SK-N-SH treated with all-trans-retinoic acid at 6 μM for 48 hours (cell line): ENCODE results near the gene LYPD3.

Source experiments
- ESRRG ChIP-seq: fragments of 250-450 bp; sonication (Bioruptor Pico); IDR thresholded peaks from 2 replicates; pipeline ENCODE4 v1.6.1; 2021; ENCODE audit warnings: mild to moderate bottlenecking
- GLIS3 ChIP-seq: fragments of 250-450 bp; sonication (Bioruptor Pico); IDR thresholded peaks from 2 replicates; pipeline ENCODE4 v1.5.0; 2020; ENCODE audit warnings: mild to moderate bottlenecking, moderate library complexity
- ISL1 ChIP-seq: fragments of 250-450 bp; sonication (Bioruptor Pico); IDR thresholded peaks from 2 replicates; pipeline ENCODE4 v2.1.2; 2022; ENCODE audit warnings: mild to moderate bottlenecking, moderate library complexity
- PATZ1 ChIP-seq: fragments of 250-450 bp; sonication (Bioruptor Pico); IDR thresholded peaks from 2 replicates; pipeline ENCODE4 v1.8.0; 2020; ENCODE audit warnings: mild to moderate bottlenecking, moderate library complexity, borderline replicate concordance
- ZFP3 ChIP-seq: fragments of 250-450 bp; sonication (Bioruptor Pico); IDR thresholded peaks from 2 replicates; pipeline ENCODE4 v1.5.0; 2020; ENCODE audit warnings: mild to moderate bottlenecking, moderate library complexity

DNA sequence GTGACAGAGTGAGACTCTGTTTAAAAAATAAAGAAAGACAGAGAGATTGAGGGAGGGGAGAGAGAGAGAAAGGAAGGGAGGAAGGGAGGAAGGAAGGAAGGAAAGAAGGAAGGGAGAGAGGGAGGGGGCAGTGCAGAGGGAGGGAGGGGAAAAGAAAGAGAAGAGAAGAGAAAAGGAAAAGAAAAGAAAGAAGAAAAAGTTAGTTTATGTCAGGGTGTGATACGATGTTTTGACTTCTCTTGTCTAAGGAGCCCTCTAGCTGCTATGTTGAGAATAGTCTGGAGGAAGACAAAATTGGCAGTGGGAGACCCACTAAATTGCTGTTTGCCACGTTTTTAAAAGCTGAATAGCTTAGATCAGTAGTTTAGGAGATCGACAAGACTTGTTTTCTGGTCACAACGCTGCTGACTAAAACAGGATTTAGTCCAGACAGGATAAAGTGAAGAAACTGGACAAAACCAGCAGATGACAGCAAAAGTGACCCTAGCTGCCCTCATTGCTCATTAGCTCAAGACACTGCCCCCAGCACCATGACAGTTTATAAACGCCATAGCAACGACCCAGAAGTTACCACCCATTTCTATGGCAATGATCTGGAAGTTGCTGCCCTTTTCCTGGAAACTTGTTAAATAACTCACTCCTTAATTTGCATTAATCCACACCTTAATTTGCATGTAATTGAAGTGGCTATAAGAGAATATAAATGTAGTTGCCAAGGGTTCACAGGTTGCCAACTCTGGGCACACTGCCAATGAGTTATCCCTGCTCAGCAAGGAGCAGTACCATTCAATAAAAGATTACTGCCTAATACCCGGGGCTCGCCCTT, 39.6 kb downstream of the LYPD3 start:
- TF ChIP-seq ZFP3 = no peak
- no peak for TF ChIP-seq ESRRG (CRISPR knock-in tag)
- TF ChIP-seq ISL1 (CRISPR knock-in tag) = no peak
- TF ChIP-seq PATZ1 (CRISPR knock-in tag) = no peak
- TF ChIP-seq GLIS3 = no peak
